ENCODE data around the gene RECQL5.
"Not testable (repeated sequence)": the region's sequence is repeated elsewhere in the genome, so short reads cannot be mapped to it uniquely, and the experiment has no call there.

RECQL5 gene

GRCh38 chr17:75592348-75593020, 74.5 kb downstream of the RECQL5 start:
- DNase-seq (ENCODE audit: low spot score), result peak; percentile 53

DNA sequence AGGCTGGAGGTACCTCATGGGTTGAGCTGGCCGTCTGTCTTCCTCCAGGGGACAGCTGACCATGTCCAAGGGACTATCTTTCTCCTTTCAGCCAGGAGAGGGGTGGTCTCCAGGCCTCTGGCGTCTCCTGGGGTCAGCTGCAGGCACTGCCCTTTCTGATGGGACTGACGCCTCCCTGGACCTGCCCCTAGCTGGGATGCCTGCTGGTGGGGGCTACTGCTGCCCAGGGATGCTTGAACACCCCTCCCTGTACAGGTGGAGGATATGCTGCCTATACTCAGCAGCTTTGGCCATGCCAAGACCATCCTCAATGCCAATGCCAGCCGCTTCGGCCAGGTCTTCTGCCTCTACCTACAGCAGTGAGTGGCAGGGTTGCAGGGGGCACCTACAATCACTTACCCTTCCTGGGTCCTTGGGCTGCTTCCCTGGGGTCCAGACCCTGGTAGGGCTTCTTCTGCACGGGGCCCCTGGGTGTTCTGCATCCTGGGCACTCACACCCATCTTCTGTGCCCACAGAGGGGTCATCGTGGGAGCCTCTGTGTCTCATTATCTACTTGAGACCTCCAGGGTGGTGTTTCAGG, 75.1 kb downstream of the RECQL5 start:
- DNase-seq (ENCODE audit: low spot score), result no peak

DNA sequence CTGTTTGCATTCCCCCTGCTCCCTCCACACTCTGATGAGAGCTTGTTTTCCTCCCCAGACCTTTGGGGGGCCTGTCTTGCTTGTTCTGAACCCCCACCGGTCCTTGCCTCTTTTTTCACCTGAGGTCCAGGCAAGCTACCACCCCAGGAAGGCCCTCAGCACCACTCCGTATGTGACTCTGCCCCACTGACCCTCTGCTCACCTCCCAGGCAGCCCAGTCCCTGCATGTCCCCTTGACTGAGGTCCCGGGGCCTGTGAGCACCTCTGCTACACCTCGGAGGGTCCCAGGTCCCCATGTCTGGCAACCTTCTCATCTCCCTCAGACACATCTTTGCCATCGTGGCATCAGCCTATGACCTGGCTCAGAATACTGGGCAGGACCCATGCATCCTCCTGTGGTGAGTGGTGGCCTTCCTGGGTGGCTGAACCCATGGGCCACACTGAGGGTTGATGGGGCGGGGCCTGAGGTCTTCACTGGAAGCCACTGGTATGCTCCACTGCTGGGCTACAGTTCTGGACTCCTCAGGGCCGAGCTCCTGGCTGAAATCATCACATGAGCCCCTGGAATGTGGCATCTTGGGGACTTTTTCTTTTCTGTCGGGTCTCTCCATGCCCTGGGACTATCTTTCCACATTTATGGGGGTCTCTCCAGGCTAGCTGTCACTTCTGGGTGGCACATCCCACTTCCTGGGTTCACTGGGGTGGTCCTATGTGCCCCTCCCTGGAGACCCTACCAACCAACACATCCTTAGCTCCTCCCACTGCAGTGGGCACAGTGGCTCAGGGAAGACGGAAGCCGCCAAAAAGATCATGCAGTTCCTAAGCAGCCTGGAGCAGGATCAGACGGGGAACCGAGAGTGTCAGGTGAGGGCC, 75.9 kb downstream of the RECQL5 start:
- no peak for DNase-seq (ENCODE audit: low spot score)

DNA sequence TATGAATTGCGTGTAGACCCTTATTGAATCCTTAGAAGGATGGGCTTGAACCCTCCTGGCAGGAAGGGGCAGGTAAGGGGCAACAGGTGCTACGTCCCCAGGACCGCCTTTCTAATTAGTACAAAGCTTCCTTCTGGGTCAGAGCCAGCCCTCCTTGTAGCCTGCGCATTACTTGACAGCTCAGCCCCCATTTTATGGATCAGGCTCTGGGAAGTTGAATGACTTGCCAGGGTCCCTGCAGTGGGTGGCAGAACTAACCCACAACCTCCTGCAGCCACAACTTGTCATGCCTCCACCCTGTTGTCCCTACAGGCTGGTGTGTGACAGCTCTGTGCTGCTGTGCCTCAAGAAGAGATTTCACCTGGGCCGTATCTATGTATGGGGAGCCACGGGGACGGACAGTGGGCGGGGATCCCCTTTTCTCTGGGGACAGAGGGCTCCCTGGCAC, 76.6 kb downstream of the RECQL5 start:
- no peak for DNase-seq (ENCODE audit: low spot score)

- peak; percentile 65 for DNase-seq (ENCODE audit: low spot score)
Observed at GRCh38 chr17:75589919-75590303, 77.0 kb downstream of the RECQL5 start.

DNA sequence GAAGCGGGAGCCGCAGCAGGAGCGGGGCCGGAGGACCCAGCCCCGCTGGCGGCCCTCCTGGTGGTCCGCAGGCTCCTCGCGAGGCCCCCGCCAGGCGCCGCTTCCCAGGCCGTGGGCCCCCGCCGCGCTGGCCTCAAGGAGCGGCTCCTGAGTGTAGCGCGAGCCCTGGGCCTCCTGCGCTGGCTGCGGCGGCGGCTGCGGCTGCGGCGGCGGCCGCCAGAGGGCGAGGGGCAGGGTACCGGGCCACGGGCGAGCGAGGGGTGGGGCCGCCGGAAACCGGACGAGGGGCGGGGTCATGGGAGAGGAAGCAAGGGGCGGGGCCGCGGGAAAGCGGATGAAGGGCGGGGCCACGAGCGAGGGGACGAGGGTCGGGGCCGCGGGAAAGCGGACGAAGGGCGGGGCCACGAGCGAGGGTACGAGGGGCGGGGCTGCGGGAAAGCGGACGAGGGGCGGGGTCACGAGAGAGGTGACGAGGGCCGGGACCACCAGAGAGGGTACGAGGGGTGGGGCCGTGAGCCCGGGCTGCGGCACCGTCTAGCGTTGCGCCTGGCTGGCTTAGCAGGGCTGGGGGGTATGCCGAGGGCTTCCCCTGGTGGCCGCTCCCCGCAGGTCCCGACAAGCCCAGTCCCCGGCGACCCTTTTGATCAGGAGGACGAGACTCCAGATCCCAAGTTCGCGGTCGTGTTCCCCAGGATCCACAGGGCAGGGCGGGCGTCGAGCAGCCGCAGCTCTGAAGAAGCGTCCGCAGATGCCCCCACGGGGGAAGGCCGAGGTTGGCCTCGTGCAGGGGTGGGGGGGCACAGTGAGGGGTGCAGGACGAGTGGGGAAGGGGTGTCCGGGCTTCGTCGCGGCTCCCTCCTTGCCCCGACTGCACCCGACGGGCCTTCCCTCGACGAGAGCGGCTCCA, 77.7 kb downstream of the RECQL5 start:
- DNase-seq (ENCODE audit: low spot score), result peak; percentile 98

GRCh38 chr17:75588596-75589011, 78.3 kb downstream of the RECQL5 start:
- DNase-seq (ENCODE audit: low spot score), result no peak

- peak; percentile 84 for DNase-seq (ENCODE audit: low spot score)
Observed at GRCh38 chr17:75587675-75588595, 79.0 kb downstream of the RECQL5 start, which contains the start of gene MYO15B. Gene MYO15B (plus strand): TSS chr17:75587800. CDS start chr17:75588058, 258 bp downstream.

DNA sequence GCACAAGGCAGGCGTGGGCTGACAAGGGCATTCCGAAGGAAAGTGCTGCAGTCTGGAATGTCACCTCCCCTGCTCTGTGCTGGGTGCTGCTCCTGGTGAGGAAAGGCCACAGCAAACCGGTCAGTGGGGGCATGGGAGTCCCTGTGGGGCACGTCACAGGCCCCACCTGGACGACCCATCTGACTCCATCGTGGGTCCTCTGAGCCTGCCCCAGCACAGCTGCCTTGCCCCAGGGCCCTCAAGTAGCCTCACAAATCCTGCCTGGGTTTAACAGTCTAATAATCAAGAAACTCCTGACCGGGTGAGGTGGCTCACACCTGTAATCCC, 82.1 kb downstream of the RECQL5 start:
- no peak for DNase-seq (ENCODE audit: low spot score)

GRCh38 chr17:75583197-75583596, 83.8 kb downstream of the RECQL5 start:
- DNase-seq (ENCODE audit: low spot score), result not testable (repeated sequence)

- DNase-seq (ENCODE audit: low spot score), result not testable (repeated sequence)
Observed at GRCh38 chr17:75581121-75581725, 85.7 kb downstream of the RECQL5 start.
